Measurements from ENCODE around the gene PMEL. TPM values are rescaled to one million over a fixed set of nuclear protein-coding genes. Genes with fewer than 3 reads are reported as not detected.
"Not testable (repeated sequence)": the region's sequence is repeated elsewhere in the genome, so short reads cannot be mapped to it uniquely, and the experiment has no call there.

PMEL gene
- total RNA-seq, 2 donors from 2014 or later, result 17.2 to 20.8 TPM

GRCh38 chr12:55995366-55995765 is 29.5 kb upstream of the PMEL start:
- Mint-ChIP-seq H3K36me3 (ENCODE audit: low read depth) (peaks cover 56% of the 10 kb centered on the region), H3K9me3 (peaks cover 10% of the 10 kb centered on the region), H3K4me1 (peaks cover 11% of the 10 kb centered on the region), H3K27me3 (ENCODE audit: insufficient read depth) (no peaks in the 10 kb centered on the region), H3K27ac (no peak overlapping the region), H3K4me3 (no peak overlapping the region)
- 81 to 89% methylated on average over 3 to 8 of the region's 8 CpGs for WGBS, 2 experiments (ENCODE audit: insufficient coverage in 1 of 2, insufficient read length in 1 of 2)
- Histone ChIP-seq H3K27me3 (ENCODE audit: control insufficient read depth, insufficient read depth, low read length, poor library complexity, severe bottlenecking) (no peaks in the 10 kb centered on the region), H3K36me3 (ENCODE audit: control insufficient read depth, insufficient read depth, low read length) (peaks cover 50% of the 10 kb centered on the region), H3K4me3 (ENCODE audit: low read length) (no peak overlapping the region), H3K4me1 (ENCODE audit: control insufficient read depth, insufficient read depth, low read length) (no peaks in the 10 kb centered on the region), H3K27ac (ENCODE audit: low read depth, low read length) (no peak overlapping the region), H3K9me3 (ENCODE audit: control insufficient read depth, low read length) (peaks cover 14% of the 10 kb centered on the region), H3K9ac (ENCODE audit: extremely low read depth, low read length, poor library complexity, severe bottlenecking) (no peak overlapping the region)
- no peak for TF ChIP-seq CTCF (conservative IDR thresholded peaks at IDR 0.05)
- no peak for DNase-seq

- Histone ChIP-seq H3K4me1 (ENCODE audit: control insufficient read depth, insufficient read depth, low read length) (no peaks in the 10 kb centered on the region), H3K9ac (ENCODE audit: extremely low read depth, low read length, poor library complexity, severe bottlenecking) (no peak overlapping the region), H3K9me3 (ENCODE audit: control insufficient read depth, low read length) (peaks cover 2% of the 10 kb centered on the region), H3K27ac (ENCODE audit: low read depth, low read length) (no peak overlapping the region), H3K36me3 (ENCODE audit: control insufficient read depth, insufficient read depth, low read length) (peaks cover 70% of the 10 kb centered on the region), H3K4me3 (ENCODE audit: low read length) (no peak overlapping the region), H3K27me3 (ENCODE audit: control insufficient read depth, insufficient read depth, low read length, poor library complexity, severe bottlenecking) (no peaks in the 10 kb centered on the region)
- Mint-ChIP-seq H3K27ac (no peak overlapping the region), H3K27me3 (ENCODE audit: insufficient read depth) (no peaks in the 10 kb centered on the region), H3K4me1 (peaks cover 6% of the 10 kb centered on the region), H3K9me3 (no peaks in the 10 kb centered on the region), H3K4me3 (no peak overlapping the region), H3K36me3 (ENCODE audit: low read depth) (peaks cover 63% of the 10 kb centered on the region)
- no peak for DNase-seq
- TF ChIP-seq CTCF (conservative IDR thresholded peaks at IDR 0.05), result no peak
- 87 to 97% methylated on average over 2 to 4 of the region's 4 CpGs for WGBS, 2 experiments (ENCODE audit: insufficient coverage in 1 of 2, insufficient read length in 1 of 2)
Observed at GRCh38 chr12:55993230-55993853, 27.5 kb upstream of the PMEL start.

DNA sequence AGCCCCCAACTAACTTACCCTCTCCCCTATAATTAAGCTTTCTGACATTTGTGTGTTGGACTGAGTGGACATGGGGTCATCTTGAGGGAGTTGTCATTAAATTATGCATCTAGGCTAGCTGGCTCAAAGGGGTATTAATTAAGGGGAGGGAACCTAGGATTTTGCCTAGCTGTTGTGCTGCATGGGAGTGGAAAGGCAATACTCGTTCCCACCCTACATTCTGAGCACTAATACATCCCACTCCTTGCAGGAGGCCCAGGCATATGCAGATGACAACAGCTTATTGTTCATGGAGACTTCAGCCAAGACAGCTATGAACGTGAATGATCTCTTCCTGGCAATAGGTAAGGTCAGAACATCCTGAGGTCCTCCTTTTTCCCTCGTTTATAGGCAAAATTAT is 25.3 kb upstream of the PMEL start:
- no peak overlapping the region for H3K9ac ChIP-seq (ENCODE audit: extremely low read depth, low read length, poor library complexity, severe bottlenecking)
- WGBS, 2 experiments (ENCODE audit: insufficient coverage in 1 of 2, insufficient read length in 1 of 2), result 91 to 98% methylated on average over 3 of the region's 3 CpGs
- Mint-ChIP-seq H3K4me1 (no peaks in the 10 kb centered on the region), H3K27ac (no peak overlapping the region), H3K36me3 (ENCODE audit: low read depth) (peaks cover 78% of the 10 kb centered on the region), H3K27me3 (ENCODE audit: insufficient read depth) (no peaks in the 10 kb centered on the region), H3K9me3 (no peaks in the 10 kb centered on the region), H3K4me3 (no peak overlapping the region)
- TF ChIP-seq CTCF (conservative IDR thresholded peaks at IDR 0.05), result no peak
- no peak overlapping the region for H3K27ac ChIP-seq (ENCODE audit: low read depth, low read length)
- DNase-seq, result no peak
- H3K36me3 ChIP-seq (ENCODE audit: control insufficient read depth, insufficient read depth, low read length), result peaks cover 83% of the 10 kb centered on the region
- H3K9me3 ChIP-seq (ENCODE audit: control insufficient read depth, low read length), result no peaks in the 10 kb centered on the region
- no peaks in the 10 kb centered on the region for H3K4me1 ChIP-seq (ENCODE audit: control insufficient read depth, insufficient read depth, low read length)
- no peaks in the 10 kb centered on the region for H3K27me3 ChIP-seq (ENCODE audit: control insufficient read depth, insufficient read depth, low read length, poor library complexity, severe bottlenecking)
- H3K4me3 ChIP-seq (ENCODE audit: low read length), result no peak overlapping the region

DNA sequence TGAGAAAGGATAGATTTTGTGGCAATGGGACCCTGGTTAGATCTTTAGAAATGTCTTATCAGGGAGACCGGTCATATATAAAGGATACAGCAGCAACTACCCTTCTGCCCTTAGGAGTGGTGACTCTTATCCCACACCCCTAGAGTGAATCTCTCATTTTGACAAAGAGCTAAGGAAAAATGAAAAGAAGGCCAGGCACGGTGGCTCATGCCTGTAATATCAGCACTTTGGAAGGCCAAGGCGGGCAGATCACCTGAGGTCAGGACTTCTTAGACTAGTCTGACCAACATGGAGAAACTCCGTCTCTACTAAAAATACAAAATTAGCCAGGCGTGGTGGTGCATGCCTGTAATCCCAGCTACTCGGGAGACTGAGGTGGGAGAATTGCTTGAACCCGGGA is 20.1 kb upstream of the PMEL start:
- not testable (repeated sequence) for H3K27ac ChIP-seq (ENCODE audit: low read depth, low read length); H3K27ac Mint-ChIP-seq; H3K9me3 Mint-ChIP-seq; H3K27me3 Mint-ChIP-seq (ENCODE audit: insufficient read depth); H3K4me1 ChIP-seq (ENCODE audit: control insufficient read depth, insufficient read depth, low read length); H3K9me3 ChIP-seq (ENCODE audit: control insufficient read depth, low read length); H3K4me3 ChIP-seq (ENCODE audit: low read length); DNase-seq; H3K27me3 ChIP-seq (ENCODE audit: control insufficient read depth, insufficient read depth, low read length, poor library complexity, severe bottlenecking); H3K9ac ChIP-seq (ENCODE audit: extremely low read depth, low read length, poor library complexity, severe bottlenecking); H3K4me1 Mint-ChIP-seq; H3K4me3 Mint-ChIP-seq
- WGBS, 2 experiments (ENCODE audit: insufficient coverage in 1 of 2, insufficient read length in 1 of 2), result 95 to 97% methylated on average over 6 to 7 of the region's 7 CpGs
- peaks cover 73% of the 10 kb centered on the region for H3K36me3 Mint-ChIP-seq (ENCODE audit: low read depth)
- peaks cover 91% of the 10 kb centered on the region for H3K36me3 ChIP-seq (ENCODE audit: control insufficient read depth, insufficient read depth, low read length)

Measured in endodermal cell (in vitro differentiated cells).